Left forelimb (tissue), 1 donor: ENCODE results near the gene INSR.
"Not testable (repeated sequence)": the region's sequence is repeated elsewhere in the genome, so short reads cannot be mapped to it uniquely, and the experiment has no call there.

Experiments
- DNase-seq: peaks from one replicate; pipeline ENCODE4 v3.0.0-alpha.2; 2018; ENCODE audit warnings: low spot score

Gene INSR

GRCh38 chr19:7293762-7294557 lies at the start of gene INSR:
TSS of gene INSR (minus strand) at chr19:7294414. CDS start at chr19:7293891, 523 bp downstream.
- DNase-seq = peak; percentile 93

GRCh38 chr19:7342143-7342542 lies 47.9 kb upstream of the INSR start:
- DNase-seq = no peak

GRCh38 chr19:7340959-7341837 lies 47.0 kb upstream of the INSR start:
- DNase-seq = peak; percentile 89

GRCh38 chr19:7337380-7338194 lies 43.4 kb upstream of the INSR start:
- DNase-seq = no peak

GRCh38 chr19:7336321-7336973 lies 42.2 kb upstream of the INSR start:
- no peak for DNase-seq

GRCh38 chr19:7333198-7334118 lies 39.2 kb upstream of the INSR start:
- DNase-seq = no peak

- DNase-seq = no peak
Measured at GRCh38 chr19:7331446-7331845, 37.2 kb upstream of the INSR start.

- DNase-seq = no peak
Measured at GRCh38 chr19:7328647-7329046, 34.4 kb upstream of the INSR start.

- no peak for DNase-seq
Measured at GRCh38 chr19:7327802-7328201, 33.6 kb upstream of the INSR start.

GRCh38 chr19:7326105-7326877 lies 32.1 kb upstream of the INSR start:
- no peak for DNase-seq

GRCh38 chr19:7318176-7318575 lies 24.0 kb upstream of the INSR start:
- DNase-seq = no peak

- DNase-seq = no peak
Measured at GRCh38 chr19:7312816-7313215, 18.6 kb upstream of the INSR start.

GRCh38 chr19:7311911-7312310 lies 17.7 kb upstream of the INSR start:
- DNase-seq = no peak

- not testable (repeated sequence) for DNase-seq
Measured at GRCh38 chr19:7308327-7308726, 14.1 kb upstream of the INSR start.

- DNase-seq = no peak
Measured at GRCh38 chr19:7307590-7308218, 13.5 kb upstream of the INSR start.

GRCh38 chr19:7304200-7304599 lies 10.0 kb upstream of the INSR start:
- DNase-seq = no peak

- no peak for DNase-seq
Measured at GRCh38 chr19:7303470-7303869, 9.3 kb upstream of the INSR start.

- DNase-seq = no peak
Measured at GRCh38 chr19:7301525-7301924, 7.3 kb upstream of the INSR start.

GRCh38 chr19:7297742-7298141 lies 3.5 kb upstream of the INSR start:
- no peak for DNase-seq
